Measurements from ENCODE around the gene ARL9.

ARL9 gene

DNA sequence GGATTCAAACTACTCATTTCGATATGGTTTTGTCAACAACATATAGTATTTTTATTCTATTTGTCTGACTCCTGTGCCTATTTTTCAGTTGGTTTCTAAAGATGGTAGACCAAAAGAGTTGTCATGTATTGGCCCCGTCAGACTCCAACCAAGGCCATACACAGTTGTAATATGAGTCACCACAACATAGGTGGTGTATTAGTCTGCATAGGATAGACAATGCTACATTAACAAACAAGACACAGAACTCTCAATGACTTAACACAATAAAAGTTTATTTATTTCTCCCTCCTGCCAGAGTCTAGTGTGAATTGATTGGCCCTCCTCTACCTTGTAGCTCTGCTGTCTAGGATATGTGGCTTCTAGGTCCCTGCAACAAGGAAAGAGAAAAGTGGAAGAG lies 45.9 kb downstream of the ARL9 start:
- no peak for DNase-seq (ENCODE audit: low spot score in 2 of 2)
- Histone ChIP-seq H3K36me3 (replicated peaks) (no peaks in the 10 kb centered on the region), H3K4me1 (no peaks in the 10 kb centered on the region), H3K9me3 (no peaks in the 10 kb centered on the region), H3K4me3 (no peak overlapping the region), H3K27me3 (ENCODE audit: low read depth) (peaks cover 8% of the 10 kb centered on the region)
- in situ Hi-C loops (cut with MboI; ENCODE audit: low sequenced_read_pairs), result no loop called here

DNA sequence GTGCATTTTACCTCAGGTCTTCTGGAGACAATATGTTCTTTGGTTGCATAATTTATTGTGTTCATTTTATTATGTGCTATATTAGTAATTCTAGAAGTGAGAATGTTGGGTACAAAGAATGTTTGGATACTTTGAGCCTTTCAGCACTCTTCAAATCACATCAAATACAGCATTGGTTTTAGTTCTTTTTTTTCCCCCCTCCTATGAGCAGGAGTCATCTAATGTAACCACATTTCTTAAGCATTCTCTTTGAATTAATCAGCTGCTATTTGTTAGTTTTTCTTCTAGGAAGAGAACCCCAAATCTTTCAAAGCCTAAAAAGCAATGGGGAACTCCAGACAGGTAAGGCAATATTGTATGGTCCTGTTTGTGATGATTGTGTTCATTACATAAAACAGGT lies 46.7 kb downstream of the ARL9 start:
- H3K4me3 ChIP-seq, result no peak overlapping the region
- DNase-seq (ENCODE audit: low spot score in 2 of 2), result no peak
- no peaks in the 10 kb centered on the region for H3K9me3 ChIP-seq
- in situ Hi-C loops (cut with MboI; ENCODE audit: low sequenced_read_pairs), result no loop called here
- H3K27me3 ChIP-seq (ENCODE audit: low read depth), result peaks cover 8% of the 10 kb centered on the region
- no peaks in the 10 kb centered on the region for H3K36me3 ChIP-seq (replicated peaks)
- no peaks in the 10 kb centered on the region for H3K4me1 ChIP-seq

DNA sequence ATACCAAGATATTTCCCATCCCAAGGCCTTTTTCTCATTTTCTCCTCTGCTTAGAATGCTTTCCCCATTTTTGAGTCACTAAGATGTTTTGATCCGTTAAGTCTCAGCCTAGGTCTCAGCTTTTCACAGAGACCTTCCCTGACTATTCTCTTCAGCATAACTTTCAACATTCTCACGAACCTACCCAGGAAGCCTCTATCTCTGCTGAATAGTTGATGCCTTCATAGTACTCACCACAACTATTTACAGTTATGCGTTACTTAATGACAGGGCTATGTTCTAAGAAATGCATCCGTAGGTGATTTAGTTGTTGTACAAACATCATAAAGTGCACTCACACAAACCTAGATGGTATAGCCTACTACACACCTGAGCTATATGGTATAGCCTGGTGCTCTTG lies 64.5 kb downstream of the ARL9 start:
- Histone ChIP-seq H3K9me3 (no peaks in the 10 kb centered on the region), H3K4me3 (no peak overlapping the region), H3K36me3 (replicated peaks) (no peaks in the 10 kb centered on the region), H3K27me3 (ENCODE audit: low read depth) (no peaks in the 10 kb centered on the region), H3K4me1 (no peaks in the 10 kb centered on the region)
- in situ Hi-C loops (cut with MboI; ENCODE audit: low sequenced_read_pairs), result no loop called here
- DNase-seq (ENCODE audit: low spot score in 2 of 2), result no peak
